HG03460 (cell line): ENCODE measurements around the gene GET3.

Experiments
- ATAC-seq: cut with Tn5 transposase; IDR thresholded peaks from one replicate; pipeline ENCODE4 v1.9.1; 2021; ENCODE audit not compliant: unreplicated experiment

GET3 gene

GRCh38 chr19:12750851-12751250, 13.6 kb downstream of the GET3 start:
- no peak for ATAC-seq

- ATAC-seq = no peak
These were observed 14.3 kb downstream of the GET3 start, which contains the start of gene BEST2 for GRCh38 chr19:12751635-12752034. BEST2 (plus strand) TSS chr19:12751791; CDS start chr19:12752593, 802 bp downstream.

- ATAC-seq = no peak
These were observed 14.9 kb downstream of the GET3 start for GRCh38 chr19:12752056-12752781.

GRCh38 chr19:12754465-12755196, 17.3 kb downstream of the GET3 start:
- ATAC-seq = no peak

- no peak for ATAC-seq
These were observed 19.0 kb downstream of the GET3 start for GRCh38 chr19:12756150-12756883.

GRCh38 chr19:12757544-12758274, 20.4 kb downstream of the GET3 start:
- no peak for ATAC-seq

- ATAC-seq = no peak
These were observed 22.4 kb downstream of the GET3 start for GRCh38 chr19:12759686-12760085.

- no peak for ATAC-seq
These were observed 25.8 kb downstream of the GET3 start for GRCh38 chr19:12763100-12763499.

GRCh38 chr19:12764698-12765097, 27.4 kb downstream of the GET3 start:
- ATAC-seq = no peak

- ATAC-seq = no peak
These were observed 28.8 kb downstream of the GET3 start for GRCh38 chr19:12766051-12766521.

- no peak for ATAC-seq
These were observed 29.9 kb downstream of the GET3 start for GRCh38 chr19:12767150-12767549.

- ATAC-seq = no peak
These were observed 30.4 kb downstream of the GET3 start for GRCh38 chr19:12767666-12768065.

GRCh38 chr19:12769689-12770088, 32.4 kb downstream of the GET3 start:
- no peak for ATAC-seq

GRCh38 chr19:12770922-12771321, 33.6 kb downstream of the GET3 start:
- no peak for ATAC-seq

GRCh38 chr19:12772323-12772722, 35.0 kb downstream of the GET3 start:
- no peak for ATAC-seq

- ATAC-seq = no peak
These were observed 36.3 kb downstream of the GET3 start for GRCh38 chr19:12773571-12773970.

GRCh38 chr19:12774588-12775555, 37.6 kb downstream of the GET3 start, which contains the start of gene HOOK2:
HOOK2 (minus strand) TSS chr19:12775552; CDS start chr19:12775449, 103 bp downstream.
- no peak for ATAC-seq

- ATAC-seq = no peak
These were observed 40.1 kb downstream of the GET3 start for GRCh38 chr19:12777217-12778016.
